Islet precursor cell (in vitro differentiated cells): ENCODE results near the gene SLC40A1.

Experiments used
- DNase-seq: peaks from one replicate; pipeline ENCODE4 v3.0.0-alpha.2; 2018

Gene SLC40A1

GRCh38 chr2:189561371-189562038 lies 19.1 kb downstream of the SLC40A1 start:
- no peak for DNase-seq

- no peak for DNase-seq
These were observed 20.4 kb downstream of the SLC40A1 start for GRCh38 chr2:189560273-189560586.

GRCh38 chr2:189559579-189560272 lies 20.9 kb downstream of the SLC40A1 start:
- no peak for DNase-seq

GRCh38 chr2:189558516-189559272 lies 21.9 kb downstream of the SLC40A1 start:
- DNase-seq = no peak

- no peak for DNase-seq
These were observed 23.2 kb downstream of the SLC40A1 start for GRCh38 chr2:189557373-189557772.

GRCh38 chr2:189556526-189556925 lies 24.1 kb downstream of the SLC40A1 start:
- no peak for DNase-seq

GRCh38 chr2:189555232-189555631 lies 25.4 kb downstream of the SLC40A1 start:
- no peak for DNase-seq

GRCh38 chr2:189553504-189554088 lies 27.0 kb downstream of the SLC40A1 start:
- DNase-seq = no peak

GRCh38 chr2:189552991-189553404 lies 27.6 kb downstream of the SLC40A1 start:
- no peak for DNase-seq

GRCh38 chr2:189552334-189552990 lies 28.1 kb downstream of the SLC40A1 start:
- DNase-seq = no peak

GRCh38 chr2:189551808-189552207 lies 28.8 kb downstream of the SLC40A1 start:
- no peak for DNase-seq

- no peak for DNase-seq
These were observed 31.1 kb downstream of the SLC40A1 start for GRCh38 chr2:189549449-189549832.

GRCh38 chr2:189548666-189549448 lies 31.7 kb downstream of the SLC40A1 start:
- no peak for DNase-seq

- no peak for DNase-seq
These were observed 35.2 kb downstream of the SLC40A1 start for GRCh38 chr2:189545418-189545817.

GRCh38 chr2:189544318-189545042 lies 36.1 kb downstream of the SLC40A1 start:
- DNase-seq = no peak

GRCh38 chr2:189543367-189543766 lies 37.2 kb downstream of the SLC40A1 start:
- DNase-seq = no peak

- no peak for DNase-seq
These were observed 38.3 kb downstream of the SLC40A1 start for GRCh38 chr2:189542145-189542882.

- no peak for DNase-seq
These were observed 39.0 kb downstream of the SLC40A1 start for GRCh38 chr2:189541591-189541990.

- no peak for DNase-seq
These were observed 40.0 kb downstream of the SLC40A1 start for GRCh38 chr2:189540551-189540950.

- no peak for DNase-seq
These were observed 42.2 kb downstream of the SLC40A1 start for GRCh38 chr2:189538402-189538801.

- DNase-seq = no peak
These were observed 43.8 kb downstream of the SLC40A1 start for GRCh38 chr2:189536830-189537229.
